Measurements from ENCODE around the gene TLK2. TPM values are rescaled to one million over a fixed set of nuclear protein-coding genes. Genes with fewer than 3 reads are reported as not detected.
"Not testable (repeated sequence)": the region's sequence is repeated elsewhere in the genome, so short reads cannot be mapped to it uniquely, and the experiment has no call there.

The TLK2 gene
- total and polyA plus RNA-seq, 2 donors (not counting 3 experiments of a cell fraction or from before 2014, with no cell fraction given), result 30.7 to 40.7 TPM

GRCh38 chr17:62525317-62525716 lies 46.7 kb downstream of the TLK2 start:
- dilution Hi-C loops (cut with MboI; ENCODE audit: extremely low pct_ligation_motif_present, low sequenced_read_pairs); H3K4me2 ChIP-seq (ENCODE audit: insufficient read depth, low read length); H3K27me3 ChIP-seq (ENCODE audit: control insufficient read depth in 2 of 2, insufficient read depth in 2 of 2, low read length in 2 of 2); H3K4me3 ChIP-seq (replicated peaks in 1 of 3; ENCODE audit: insufficient read depth in 1 of 3, low read depth in 1 of 3, low read length in 3 of 3); CTCF ChIA-PET; DNase-seq (ENCODE audit: low read depth, low spot score); H3K4me1 ChIP-seq (ENCODE audit: control insufficient read depth, extremely low read depth, insufficient read depth, low read length); H3K9me1 ChIP-seq (replicated peaks; ENCODE audit: control insufficient read depth, extremely low read depth, insufficient read depth, low read length); BruUV-seq (replicated peaks); FAIRE-seq; H3K27ac ChIP-seq (ENCODE audit: insufficient read depth, low read depth, low read length); H3K9ac ChIP-seq (replicated peaks; ENCODE audit: extremely low read depth, insufficient read depth, low read length); H2AFZ ChIP-seq (ENCODE audit: low read depth, low read length); intact Hi-C loops (cut with micrococcal nuclease); H3K9me3 ChIP-seq (replicated peaks; ENCODE audit: control insufficient read depth, insufficient read depth, low read length); H4K20me1 ChIP-seq (replicated peaks; ENCODE audit: control insufficient read depth, extremely low read depth, insufficient read depth, low read length); POLR2A ChIA-PET; H3K79me2 ChIP-seq (ENCODE audit: control insufficient read depth, insufficient read depth, low read length); H3K36me3 ChIP-seq (ENCODE audit: control insufficient read depth in 2 of 2, extremely low read depth in 1 of 2, insufficient read depth in 2 of 2, low read length in 2 of 2): not testable (repeated sequence)

GRCh38 chr17:62530936-62531335 lies 52.3 kb downstream of the TLK2 start:
- DNase-seq (ENCODE audit: low read depth, low spot score); POLR2A ChIA-PET; H2AFZ ChIP-seq (ENCODE audit: low read depth, low read length); BruUV-seq (replicated peaks); H3K36me3 ChIP-seq (ENCODE audit: control insufficient read depth in 2 of 2, extremely low read depth in 1 of 2, insufficient read depth in 2 of 2, low read length in 2 of 2); H3K27ac ChIP-seq (ENCODE audit: insufficient read depth, low read depth, low read length); dilution Hi-C loops (cut with MboI; ENCODE audit: extremely low pct_ligation_motif_present, low sequenced_read_pairs); H3K79me2 ChIP-seq (ENCODE audit: control insufficient read depth, insufficient read depth, low read length); intact Hi-C loops (cut with micrococcal nuclease); H3K4me2 ChIP-seq (ENCODE audit: insufficient read depth, low read length); H4K20me1 ChIP-seq (replicated peaks; ENCODE audit: control insufficient read depth, extremely low read depth, insufficient read depth, low read length); H3K4me3 ChIP-seq (replicated peaks in 1 of 3; ENCODE audit: insufficient read depth in 1 of 3, low read depth in 1 of 3, low read length in 3 of 3); H3K9me3 ChIP-seq (replicated peaks; ENCODE audit: control insufficient read depth, insufficient read depth, low read length); H3K9ac ChIP-seq (replicated peaks; ENCODE audit: extremely low read depth, insufficient read depth, low read length); H3K27me3 ChIP-seq (ENCODE audit: control insufficient read depth in 2 of 2, insufficient read depth in 2 of 2, low read length in 2 of 2); CTCF ChIA-PET; H3K4me1 ChIP-seq (ENCODE audit: control insufficient read depth, extremely low read depth, insufficient read depth, low read length); FAIRE-seq; H3K9me1 ChIP-seq (replicated peaks; ENCODE audit: control insufficient read depth, extremely low read depth, insufficient read depth, low read length): not testable (repeated sequence)

- H3K4me3 ChIP-seq (replicated peaks in 1 of 3; ENCODE audit: insufficient read depth in 1 of 3, low read depth in 1 of 3, low read length in 3 of 3); intact Hi-C loops (cut with micrococcal nuclease); CTCF ChIA-PET; H3K4me2 ChIP-seq (ENCODE audit: insufficient read depth, low read length); H3K79me2 ChIP-seq (ENCODE audit: control insufficient read depth, insufficient read depth, low read length); H3K27me3 ChIP-seq (ENCODE audit: control insufficient read depth in 2 of 2, insufficient read depth in 2 of 2, low read length in 2 of 2); H3K36me3 ChIP-seq (ENCODE audit: control insufficient read depth in 2 of 2, extremely low read depth in 1 of 2, insufficient read depth in 2 of 2, low read length in 2 of 2); dilution Hi-C loops (cut with MboI; ENCODE audit: extremely low pct_ligation_motif_present, low sequenced_read_pairs); DNase-seq (ENCODE audit: low read depth, low spot score); POLR2A ChIA-PET; BruUV-seq (replicated peaks); H3K9me1 ChIP-seq (replicated peaks; ENCODE audit: control insufficient read depth, extremely low read depth, insufficient read depth, low read length); H3K9ac ChIP-seq (replicated peaks; ENCODE audit: extremely low read depth, insufficient read depth, low read length); H3K9me3 ChIP-seq (replicated peaks; ENCODE audit: control insufficient read depth, insufficient read depth, low read length); H3K4me1 ChIP-seq (ENCODE audit: control insufficient read depth, extremely low read depth, insufficient read depth, low read length); H4K20me1 ChIP-seq (replicated peaks; ENCODE audit: control insufficient read depth, extremely low read depth, insufficient read depth, low read length); H3K27ac ChIP-seq (ENCODE audit: insufficient read depth, low read depth, low read length); H2AFZ ChIP-seq (ENCODE audit: low read depth, low read length): not testable (repeated sequence)
- FAIRE-seq, result peak; percentile 38
These were observed 57.9 kb downstream of the TLK2 start for GRCh38 chr17:62536557-62536956.

GRCh38 chr17:62541073-62541472 lies 62.4 kb downstream of the TLK2 start:
- DNase-seq (ENCODE audit: low read depth, low spot score); H3K9me3 ChIP-seq (replicated peaks; ENCODE audit: control insufficient read depth, insufficient read depth, low read length); H3K4me3 ChIP-seq (replicated peaks in 1 of 3; ENCODE audit: insufficient read depth in 1 of 3, low read depth in 1 of 3, low read length in 3 of 3); H3K9me1 ChIP-seq (replicated peaks; ENCODE audit: control insufficient read depth, extremely low read depth, insufficient read depth, low read length); H3K4me2 ChIP-seq (ENCODE audit: insufficient read depth, low read length); H3K27ac ChIP-seq (ENCODE audit: insufficient read depth, low read depth, low read length); H3K9ac ChIP-seq (replicated peaks; ENCODE audit: extremely low read depth, insufficient read depth, low read length); CTCF ChIA-PET; H2AFZ ChIP-seq (ENCODE audit: low read depth, low read length); H4K20me1 ChIP-seq (replicated peaks; ENCODE audit: control insufficient read depth, extremely low read depth, insufficient read depth, low read length); POLR2A ChIA-PET; H3K27me3 ChIP-seq (ENCODE audit: control insufficient read depth in 2 of 2, insufficient read depth in 2 of 2, low read length in 2 of 2); dilution Hi-C loops (cut with MboI; ENCODE audit: extremely low pct_ligation_motif_present, low sequenced_read_pairs); FAIRE-seq; intact Hi-C loops (cut with micrococcal nuclease); H3K4me1 ChIP-seq (ENCODE audit: control insufficient read depth, extremely low read depth, insufficient read depth, low read length); H3K36me3 ChIP-seq (ENCODE audit: control insufficient read depth in 2 of 2, extremely low read depth in 1 of 2, insufficient read depth in 2 of 2, low read length in 2 of 2); BruUV-seq (replicated peaks): not testable (repeated sequence)
- H3K79me2 ChIP-seq (ENCODE audit: control insufficient read depth, insufficient read depth, low read length), result peaks cover 11% of the 10 kb centered on the region

Data from endothelial cell of umbilical vein (primary cell).